Non-pigmented ciliary epithelial cell (primary cell): Measurements from ENCODE around the gene OR52E5.

Source experiments
- DNase-seq: peaks from one replicate; pipeline ENCODE4 v3.0.0-alpha.2; 2010; ENCODE audit warnings: low read depth

Gene OR52E5

GRCh38 chr11:5892908-5893307 is at the start of gene OR52E5:
Gene OR52E5, plus strand, starts transcription at chr11:5893208. Its CDS starts 7,569 bp downstream, at chr11:5900777.
- no peak for DNase-seq

- DNase-seq = no peak
Observed at GRCh38 chr11:5846701-5847100, 46.3 kb upstream of the OR52E5 start.

- DNase-seq = no peak
Observed at GRCh38 chr11:5847711-5848110, 45.3 kb upstream of the OR52E5 start.

GRCh38 chr11:5851002-5851401 is 42.0 kb upstream of the OR52E5 start:
- DNase-seq = no peak

- no peak for DNase-seq
Observed at GRCh38 chr11:5857590-5857989, 35.4 kb upstream of the OR52E5 start, which contains the start of gene OR52E8. Gene OR52E8, minus strand, starts transcription at chr11:5857690. Its CDS starts 0 bp downstream, at chr11:5857690.

- DNase-seq = no peak
Observed at GRCh38 chr11:5865826-5866225, 27.2 kb upstream of the OR52E5 start.

GRCh38 chr11:5878564-5878963 is 14.4 kb upstream of the OR52E5 start:
- no peak for DNase-seq

GRCh38 chr11:5880329-5880728 is 12.7 kb upstream of the OR52E5 start, which contains the start of gene OR52E4:
Gene OR52E4, plus strand, starts transcription at chr11:5880629. Its CDS starts 3,664 bp downstream, at chr11:5884293.
- no peak for DNase-seq

GRCh38 chr11:5881756-5882155 is 11.3 kb upstream of the OR52E5 start:
- no peak for DNase-seq

- DNase-seq = no peak
Observed at GRCh38 chr11:5887172-5887571, 5.8 kb upstream of the OR52E5 start.

GRCh38 chr11:5887661-5888060 is 5.3 kb upstream of the OR52E5 start:
- DNase-seq = no peak

GRCh38 chr11:5891216-5891800 is 1.7 kb upstream of the OR52E5 start:
- DNase-seq = no peak

GRCh38 chr11:5899534-5899933 is 6.5 kb downstream of the OR52E5 start:
- DNase-seq = no peak

GRCh38 chr11:5910540-5910939 is 17.5 kb downstream of the OR52E5 start:
- DNase-seq = no peak

GRCh38 chr11:5922749-5923426 is 29.9 kb downstream of the OR52E5 start:
- no peak for DNase-seq

- no peak for DNase-seq
Observed at GRCh38 chr11:5923427-5923776, 30.4 kb downstream of the OR52E5 start.

GRCh38 chr11:5923794-5924193 is 30.8 kb downstream of the OR52E5 start:
- no peak for DNase-seq

- no peak for DNase-seq
Observed at GRCh38 chr11:5928271-5928670, 35.3 kb downstream of the OR52E5 start.

- no peak for DNase-seq
Observed at GRCh38 chr11:5928811-5929210, 35.8 kb downstream of the OR52E5 start.

- DNase-seq = no peak
Observed at GRCh38 chr11:5929571-5930368, 36.8 kb downstream of the OR52E5 start.

GRCh38 chr11:5930614-5931013 is 37.6 kb downstream of the OR52E5 start:
- no peak for DNase-seq

GRCh38 chr11:5931061-5931460 is 38.1 kb downstream of the OR52E5 start:
- no peak for DNase-seq

- DNase-seq = no peak
Observed at GRCh38 chr11:5932671-5933070, 39.7 kb downstream of the OR52E5 start.
